Middle frontal gyrus (tissue), 1 donor: ENCODE results near the gene ANKS4B.
A peak's percentile ranks its signal among the peaks of the same experiment; 100 is the strongest.
"Not testable (repeated sequence)": the region's sequence is repeated elsewhere in the genome, so short reads cannot be mapped to it uniquely, and the experiment has no call there.

Source experiments
- DNase-seq: peaks from one replicate; pipeline ENCODE4 v3.0.0-alpha.2; 2015; ENCODE audit warnings: low spot score; ENCODE audit errors: extremely low spot score

ANKS4B gene

GRCh38 chr16:21289789-21290188, 56.3 kb downstream of the ANKS4B start:
- DNase-seq: not testable (repeated sequence)

GRCh38 chr16:21300309-21301167, 67.0 kb downstream of the ANKS4B start:
- peak; percentile 92 for DNase-seq

GRCh38 chr16:21301168-21301894, 67.8 kb downstream of the ANKS4B start:
- no peak for DNase-seq

- no peak for DNase-seq
Observed at GRCh38 chr16:21301895-21302291, 68.4 kb downstream of the ANKS4B start.

GRCh38 chr16:21302454-21302853, 69.0 kb downstream of the ANKS4B start:
- DNase-seq: no peak

- DNase-seq: no peak
Observed at GRCh38 chr16:21302898-21303528, 69.5 kb downstream of the ANKS4B start.
